Measurements from ENCODE around the gene ACAD10.

DNA sequence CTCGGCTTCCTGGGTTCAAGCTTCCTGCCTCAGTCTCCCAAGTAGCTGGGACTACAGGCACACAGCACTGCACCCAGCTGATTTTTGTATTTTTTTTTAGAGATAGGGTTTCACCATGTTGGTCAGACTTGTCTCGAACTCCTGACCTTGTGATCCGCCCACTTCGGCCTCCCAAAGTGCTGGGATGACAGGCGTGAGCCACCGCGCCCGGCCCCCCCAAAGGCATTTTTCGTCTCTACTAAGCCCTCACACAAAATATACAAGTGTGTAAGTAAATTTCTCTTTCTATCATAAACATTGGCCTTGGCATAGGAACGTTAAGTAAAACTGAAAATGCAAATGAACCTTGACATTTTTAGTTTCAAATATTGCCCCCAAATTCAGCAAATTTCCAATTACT is 2.1 kb downstream of the ACAD10 start:
- TF ChIP-seq, protein P1, sequence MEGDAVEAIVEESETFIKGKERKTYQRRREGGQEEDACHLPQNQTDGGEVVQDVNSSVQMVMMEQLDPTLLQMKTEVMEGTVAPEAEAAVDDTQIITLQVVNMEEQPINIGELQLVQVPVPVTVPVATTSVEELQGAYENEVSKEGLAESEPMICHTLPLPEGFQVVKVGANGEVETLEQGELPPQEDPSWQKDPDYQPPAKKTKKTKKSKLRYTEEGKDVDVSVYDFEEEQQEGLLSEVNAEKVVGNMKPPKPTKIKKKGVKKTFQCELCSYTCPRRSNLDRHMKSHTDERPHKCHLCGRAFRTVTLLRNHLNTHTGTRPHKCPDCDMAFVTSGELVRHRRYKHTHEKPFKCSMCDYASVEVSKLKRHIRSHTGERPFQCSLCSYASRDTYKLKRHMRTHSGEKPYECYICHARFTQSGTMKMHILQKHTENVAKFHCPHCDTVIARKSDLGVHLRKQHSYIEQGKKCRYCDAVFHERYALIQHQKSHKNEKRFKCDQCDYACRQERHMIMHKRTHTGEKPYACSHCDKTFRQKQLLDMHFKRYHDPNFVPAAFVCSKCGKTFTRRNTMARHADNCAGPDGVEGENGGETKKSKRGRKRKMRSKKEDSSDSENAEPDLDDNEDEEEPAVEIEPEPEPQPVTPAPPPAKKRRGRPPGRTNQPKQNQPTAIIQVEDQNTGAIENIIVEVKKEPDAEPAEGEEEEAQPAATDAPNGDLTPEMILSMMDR (IDR thresholded peaks at IDR 0.05; ENCODE audit: insufficient read depth, low read depth, low read length), result no peak
- TF ChIP-seq EZH2 (IDR thresholded peaks at IDR 0.05; ENCODE audit: insufficient read depth, low read length), result no peak
